Left ventricle myocardium superior (tissue), 1 donor: ENCODE results near the gene SLIT3. TPM values are rescaled to one million over a fixed set of nuclear protein-coding genes. Genes with fewer than 3 reads are reported as not detected.

Experiments
- ATAC-seq: fragments of 200-7000 bp; cut with Tn5 transposase; one replicate; pipeline ENCODE4 v1.9.1; 2020; ENCODE audit warnings: mild to moderate bottlenecking, moderate library complexity
- DNase-seq: peaks from one replicate; pipeline ENCODE4 v3.0.0-alpha.2; 2020
- intact Hi-C: fragments of 100-400 bp; cut with micrococcal nuclease; formaldehyde crosslinking; loops from one replicate; pipeline ENCODE4 v1.11.0; 2022
- total RNA-seq: library from RNA; stranded (reverse); fragmentation: NEBNext Ultra II Directional; extraction: Animal tissue kit (Norgen Biotek cat#: 25700); gene quantifications from one replicate; pipeline ENCODE4 v1.2.1, GENCODE V29; 2021
- donor health status: DM: no; HTN: yes; CAD: no; lungs with severe emphysema.

Gene SLIT3
- total RNA-seq, 1 donor from 2014 or later: 8.4 TPM

GRCh38 chr5:169273451-169273850, 27.5 kb downstream of the SLIT3 start:
- no peak for DNase-seq
- intact Hi-C loops: no loop called here
- ATAC-seq: no peak

GRCh38 chr5:169272731-169273427, 28.1 kb downstream of the SLIT3 start:
- DNase-seq (no peak), ATAC-seq (no peak)
- intact Hi-C loops: no loop called here

- no peak for ATAC-seq
- no peak for DNase-seq
- intact Hi-C loops: no loop called here
Observed at GRCh38 chr5:169272111-169272510, 28.8 kb downstream of the SLIT3 start.

GRCh38 chr5:169270827-169271226, 30.1 kb downstream of the SLIT3 start:
- DNase-seq (no peak), ATAC-seq (no peak)
- intact Hi-C loops: no loop called here

GRCh38 chr5:169268019-169268418, 32.9 kb downstream of the SLIT3 start:
- intact Hi-C loops: no loop called here
- ATAC-seq (no peak), DNase-seq (no peak)

- intact Hi-C loops: no loop called here
- ATAC-seq (no peak), DNase-seq (no peak)
Observed at GRCh38 chr5:169265888-169266287, 35.1 kb downstream of the SLIT3 start.

GRCh38 chr5:169263591-169263990, 37.3 kb downstream of the SLIT3 start:
- no peak for ATAC-seq
- intact Hi-C loops: no loop called here

GRCh38 chr5:169260896-169261569, 39.9 kb downstream of the SLIT3 start:
- DNase-seq: no peak
- intact Hi-C loops: no loop called here
- no peak for ATAC-seq

More at GRCh38 chr5:169263591-169263990, 37.3 kb downstream of the SLIT3 start:
- DNase-seq: no peak

- ATAC-seq (no peak), DNase-seq (no peak)
- intact Hi-C loops: no loop called here
Observed at GRCh38 chr5:169258372-169259000, 42.5 kb downstream of the SLIT3 start.

- ATAC-seq: no peak
- intact Hi-C loops: no loop called here
- no peak for DNase-seq
Observed at GRCh38 chr5:169256191-169256590, 44.7 kb downstream of the SLIT3 start.

GRCh38 chr5:169253071-169253470, 47.9 kb downstream of the SLIT3 start:
- intact Hi-C loops: no loop called here
- ATAC-seq (no peak), DNase-seq (no peak)

GRCh38 chr5:169251333-169252084, 49.4 kb downstream of the SLIT3 start:
- intact Hi-C loops: no loop called here
- ATAC-seq (no peak), DNase-seq (no peak)

GRCh38 chr5:169250887-169251286, 50.1 kb downstream of the SLIT3 start:
- no peak for ATAC-seq
- DNase-seq: no peak
- intact Hi-C loops: no loop called here

GRCh38 chr5:169248996-169249395, 51.9 kb downstream of the SLIT3 start:
- no peak for ATAC-seq
- DNase-seq: no peak
- intact Hi-C loops: no loop called here

- DNase-seq: no peak
- intact Hi-C loops: no loop called here
- ATAC-seq: peak; percentile 25
Observed at GRCh38 chr5:169248550-169248949, 52.4 kb downstream of the SLIT3 start.

- ATAC-seq (no peak), DNase-seq (no peak)
- intact Hi-C loops: no loop called here
Observed at GRCh38 chr5:169244812-169245211, 56.1 kb downstream of the SLIT3 start.

GRCh38 chr5:169243651-169244422, 57.1 kb downstream of the SLIT3 start:
- intact Hi-C loops: no loop called here

GRCh38 chr5:169242849-169243186, 58.1 kb downstream of the SLIT3 start:
- intact Hi-C loops: no loop called here
- ATAC-seq: no peak

More at GRCh38 chr5:169243651-169244422, 57.1 kb downstream of the SLIT3 start:
- DNase-seq (no peak), ATAC-seq (no peak)

GRCh38 chr5:169242175-169242848, 58.6 kb downstream of the SLIT3 start:
- DNase-seq (no peak), ATAC-seq (no peak)
- intact Hi-C loops: no loop called here

More at GRCh38 chr5:169242849-169243186, 58.1 kb downstream of the SLIT3 start:
- DNase-seq: no peak
